ACHN (cell line): ENCODE data around the gene ASIC1.

ENCODE experiments used
- DNase-seq: peaks from one replicate; pipeline ENCODE4 v3.0.0-alpha.2; 2015
- in situ Hi-C: cut with HindIII; loops from 2 replicates; pipeline ENCODE4 v1.10.0; 2017; ENCODE audit warnings: low sequenced_read_pairs, low pct_ligation_motif_present, low pct_unique_long_range_greater_than_20kb

The ASIC1 gene

GRCh38 chr12:50056639-50056976 lies 788 bp upstream of the ASIC1 start:
- in situ Hi-C loops: loop anchor here (25.0 kb wide), 2 partner anchors 94 to 194 kb away; partner anchors contain the start of genes AQP2, AQP5 and AQP6

DNA sequence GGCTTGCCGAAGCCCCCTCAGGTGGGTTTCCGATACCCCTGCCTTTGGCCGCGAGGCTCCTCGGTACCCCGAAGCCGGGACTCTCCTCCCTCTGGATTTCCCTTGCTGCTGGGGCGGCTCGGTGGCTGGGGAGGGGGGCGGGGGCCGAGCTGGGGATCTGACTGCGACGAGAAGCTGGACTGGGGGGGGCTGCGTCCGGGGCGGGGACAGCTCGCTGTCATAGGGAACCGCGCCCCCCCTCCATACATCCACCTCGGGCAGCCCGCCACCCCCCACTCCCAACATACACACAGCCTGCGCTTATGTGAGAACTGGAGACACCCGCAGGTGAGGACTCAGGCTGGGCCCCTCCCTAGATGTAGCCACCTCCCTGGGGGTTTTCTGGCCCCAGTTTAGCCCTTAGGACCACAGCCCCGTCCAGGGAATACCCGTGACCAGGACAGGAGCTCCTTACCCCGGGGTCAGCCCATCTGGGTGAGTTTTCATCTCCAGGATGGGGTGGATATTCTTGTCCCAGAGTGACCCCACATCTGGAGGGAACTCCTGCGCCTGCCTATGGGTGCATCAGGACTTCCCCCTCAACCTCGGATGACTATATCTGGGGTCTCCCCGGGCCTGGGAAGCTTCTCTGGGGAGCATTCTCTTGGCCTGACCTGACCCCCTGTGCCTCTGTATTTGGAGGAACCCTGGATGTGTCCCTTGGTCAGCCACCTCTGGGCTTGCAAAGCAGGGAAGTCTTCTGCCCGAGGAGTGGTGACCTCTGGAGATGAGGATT lies 687 bp downstream of the ASIC1 start:
- in situ Hi-C loops: loop anchor here (25.0 kb wide), 2 partner anchors 96 to 196 kb away; partner anchors contain the start of genes AQP2, AQP5 and AQP6
- DNase-seq: no peak

More at GRCh38 chr12:50056639-50056976, 788 bp upstream of the ASIC1 start:
- no peak for DNase-seq

- in situ Hi-C loops: loop anchor here (25.0 kb wide), 2 partner anchors 97 to 197 kb away; partner anchors contain the start of genes AQP2, AQP5 and AQP6
- DNase-seq: no peak
Observed at GRCh38 chr12:50058743-50059312, 1.4 kb downstream of the ASIC1 start.

- DNase-seq: no peak
- in situ Hi-C loops: loop anchor here (25.0 kb wide), 2 partner anchors 97 to 197 kb away; partner anchors contain the start of genes AQP2, AQP5 and AQP6
Observed at GRCh38 chr12:50059440-50060119, 2.2 kb downstream of the ASIC1 start.

GRCh38 chr12:50060120-50060468 lies 2.7 kb downstream of the ASIC1 start:
- in situ Hi-C loops: loop anchor here (25.0 kb wide), 2 partner anchors 98 to 198 kb away; partner anchors contain the start of genes AQP2, AQP5 and AQP6

DNA sequence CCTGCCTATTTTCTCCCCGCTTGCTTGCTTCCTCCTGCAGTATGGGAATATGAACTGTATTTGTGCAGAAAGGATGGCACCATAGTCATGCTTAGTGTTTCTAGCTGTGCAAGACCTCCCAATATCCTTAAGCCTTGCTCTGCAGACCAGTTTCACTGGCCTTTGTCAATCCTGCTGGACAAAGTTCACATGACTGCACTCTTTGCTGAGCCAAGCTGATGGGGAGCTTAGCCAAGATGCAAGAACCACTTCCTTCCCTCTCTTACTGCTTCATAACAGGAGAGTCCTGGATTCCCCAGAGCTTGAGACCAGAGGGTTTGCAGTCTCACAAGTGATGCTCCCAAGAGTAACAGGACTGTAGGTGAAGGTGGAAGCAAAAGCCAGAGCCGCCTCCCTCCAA lies 3.8 kb downstream of the ASIC1 start:
- DNase-seq: no peak
- in situ Hi-C loops: loop anchor here (25.0 kb wide), 2 partner anchors 99 to 199 kb away; partner anchors contain the start of genes AQP2, AQP5 and AQP6

More at GRCh38 chr12:50060120-50060468, 2.7 kb downstream of the ASIC1 start:
- no peak for DNase-seq

DNA sequence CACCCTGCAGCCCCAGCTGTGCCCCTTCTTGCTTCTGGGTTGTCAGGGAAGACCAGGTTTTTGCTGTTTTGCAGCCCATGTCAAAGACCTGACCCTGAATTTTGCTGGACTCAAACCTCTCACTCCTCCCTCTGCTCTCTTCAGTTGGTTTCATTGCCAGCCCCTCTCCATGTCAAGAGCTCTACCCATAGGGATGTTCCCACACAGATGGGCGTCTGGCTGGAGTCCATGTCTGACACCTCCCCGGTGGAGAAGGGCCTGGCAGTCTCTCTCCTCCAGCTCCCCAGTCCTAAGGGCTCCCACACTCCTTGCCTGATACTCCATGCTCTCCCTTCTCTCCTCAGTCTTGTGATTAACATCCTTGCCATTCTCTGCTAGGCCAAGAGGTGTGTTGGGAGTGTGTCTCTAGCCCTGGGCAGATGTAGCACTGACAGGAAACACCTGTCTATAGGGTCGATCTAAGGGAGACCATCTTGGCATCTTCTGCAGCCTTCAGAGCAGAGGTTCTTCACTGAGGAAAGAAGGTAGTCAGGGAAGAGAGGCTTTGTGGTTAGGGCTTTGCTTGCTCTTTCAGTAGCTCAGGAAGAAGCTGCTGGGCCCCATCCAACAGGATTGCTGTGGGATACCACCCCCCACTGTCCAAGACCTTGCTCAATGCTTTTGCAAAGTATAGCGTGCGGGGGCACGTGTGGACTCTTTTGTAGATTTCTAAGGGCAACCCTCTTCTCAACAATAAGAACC lies 4.7 kb downstream of the ASIC1 start:
- in situ Hi-C loops: loop anchor here (25.0 kb wide), 2 partner anchors 100 to 200 kb away; partner anchors contain the start of genes AQP2, AQP5 and AQP6
- DNase-seq: no peak

GRCh38 chr12:50062728-50063460 lies 5.5 kb downstream of the ASIC1 start:
- DNase-seq: no peak
- in situ Hi-C loops: loop anchor here (25.0 kb wide), 2 partner anchors 101 to 201 kb away; partner anchors contain the start of genes AQP2, AQP5 and AQP6

- in situ Hi-C loops: loop anchor here (25.0 kb wide), 2 partner anchors 104 to 204 kb away; partner anchors contain the start of genes AQP2, AQP5 and AQP6
- DNase-seq: no peak
Observed at GRCh38 chr12:50065726-50066310, 8.4 kb downstream of the ASIC1 start.

GRCh38 chr12:50066402-50066801 lies 9.0 kb downstream of the ASIC1 start:
- DNase-seq: peak; percentile 30
- in situ Hi-C loops: loop anchor here (25.0 kb wide), 2 partner anchors 104 to 204 kb away; partner anchors contain the start of genes AQP2, AQP5 and AQP6

DNA sequence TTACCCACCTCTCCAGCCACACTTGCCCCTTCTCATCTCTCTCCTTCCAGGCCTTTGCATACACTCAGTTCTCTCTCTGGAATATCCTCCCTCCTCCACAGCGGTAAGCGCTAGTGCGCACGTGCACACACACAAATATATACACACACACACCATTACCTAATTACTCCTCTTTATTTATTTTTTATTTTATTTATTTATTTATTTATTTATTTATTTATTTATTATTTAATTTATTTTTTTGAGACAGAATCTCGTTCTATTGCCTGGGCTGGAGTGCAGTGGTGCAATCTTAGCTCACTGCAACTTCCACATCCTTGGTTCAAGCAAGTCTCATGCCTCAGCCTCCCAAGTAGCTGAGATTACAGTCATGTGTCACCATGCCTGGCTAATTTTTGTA lies 11.7 kb downstream of the ASIC1 start:
- DNase-seq: no peak
- in situ Hi-C loops: loop anchor here (25.0 kb wide), 2 partner anchors 107 to 207 kb away; partner anchors contain the start of genes AQP2, AQP5 and AQP6

DNA sequence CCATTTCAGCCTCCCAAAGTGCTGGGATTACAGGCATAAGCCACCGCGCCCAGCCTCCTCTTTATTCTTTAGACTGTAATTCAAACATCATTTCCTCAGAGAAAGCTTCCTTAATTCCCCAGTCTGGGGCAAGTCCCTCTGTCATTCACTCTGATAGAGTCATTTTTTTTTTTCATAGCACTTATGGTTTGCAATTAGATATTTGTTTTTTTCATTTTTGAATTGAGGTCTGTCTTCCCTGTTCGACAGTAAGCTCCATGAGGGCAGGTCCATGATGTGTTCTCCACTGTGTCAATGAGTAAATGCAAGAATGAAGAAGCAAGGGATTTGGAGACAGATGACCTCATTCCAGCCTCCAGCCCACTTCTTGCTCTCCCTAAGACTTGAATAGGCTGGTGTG lies 12.1 kb downstream of the ASIC1 start:
- no peak for DNase-seq
- in situ Hi-C loops: loop anchor here (25.0 kb wide), 2 partner anchors 107 to 207 kb away; partner anchors contain the start of genes AQP2, AQP5 and AQP6

GRCh38 chr12:50070314-50071060 lies 13.1 kb downstream of the ASIC1 start:
- in situ Hi-C loops: loop anchor here (25.0 kb wide), 2 partner anchors 108 to 208 kb away; partner anchors contain the start of genes AQP2, AQP5 and AQP6
- DNase-seq: peak; percentile 85

DNA sequence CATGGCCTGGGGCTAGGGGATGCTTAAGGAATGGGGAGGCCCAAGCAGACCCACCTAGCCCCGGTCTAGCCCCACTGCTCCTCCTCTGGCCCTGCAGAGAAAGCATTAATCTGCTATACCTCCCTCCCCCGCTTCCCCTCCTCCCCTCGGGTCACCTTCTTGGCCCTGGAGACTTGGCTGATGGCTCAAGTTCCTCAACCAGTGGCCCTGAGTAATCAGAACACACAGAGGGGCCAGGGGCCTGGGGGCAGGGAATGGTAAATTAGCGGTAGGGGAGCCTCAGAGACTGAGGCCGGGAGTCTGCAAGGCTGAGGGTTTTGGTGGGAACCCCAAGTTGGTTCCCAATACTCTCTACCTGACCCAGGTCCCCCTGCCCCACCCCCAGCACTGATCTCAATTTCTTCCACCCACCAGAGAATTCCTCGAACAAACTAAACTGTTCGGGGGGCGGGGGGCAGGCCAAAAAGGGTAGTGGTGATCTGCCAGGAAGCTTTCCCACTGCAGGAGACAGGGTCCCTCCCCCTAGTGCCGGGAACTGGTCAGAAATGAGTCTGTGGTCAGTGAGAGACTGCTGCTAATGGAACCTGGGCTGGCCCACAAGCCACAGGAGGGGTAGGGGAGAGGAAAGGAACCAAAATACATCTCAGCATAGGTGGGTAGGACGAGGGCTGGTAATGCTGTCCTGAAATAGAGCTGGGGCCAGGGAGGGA lies 15.0 kb downstream of the ASIC1 start:
- in situ Hi-C loops: loop anchor here (25.0 kb wide), 2 partner anchors 110 to 210 kb away; partner anchors contain the start of genes AQP2, AQP5 and AQP6
- no peak for DNase-seq

GRCh38 chr12:50073206-50073605 lies 15.8 kb downstream of the ASIC1 start:
- in situ Hi-C loops: loop anchor here (25.0 kb wide), 2 partner anchors 111 to 211 kb away; partner anchors contain the start of genes AQP2, AQP5 and AQP6
- no peak for DNase-seq
